Activated T-cell treated with anti-CD3 and anti-CD28 coated beads, Interleukin-2, amount 50 U/mL, for 48 hours (primary cell): ENCODE data around the gene ATXN3.
"Not testable (repeated sequence)": the region's sequence is repeated elsewhere in the genome, so short reads cannot be mapped to it uniquely, and the experiment has no call there.

Experiments used
- DNase-seq, 2 experiments: peaks; one replicate each; pipeline ENCODE4 v3.0.0-alpha.2; 2020

The ATXN3 gene

GRCh38 chr14:92058006-92058917 lies 48.1 kb downstream of the ATXN3 start:
- no peak for DNase-seq

- DNase-seq: no peak
Observed at GRCh38 chr14:92049781-92050180, 56.6 kb downstream of the ATXN3 start.

- DNase-seq: not testable (repeated sequence)
Observed at GRCh38 chr14:92049221-92049620, 57.2 kb downstream of the ATXN3 start.

GRCh38 chr14:92045904-92046303 lies 60.5 kb downstream of the ATXN3 start:
- not testable (repeated sequence) for DNase-seq

GRCh38 chr14:92041766-92042165 lies 64.6 kb downstream of the ATXN3 start:
- not testable (repeated sequence) for DNase-seq

- no peak for DNase-seq
Observed at GRCh38 chr14:92041203-92041602, 65.2 kb downstream of the ATXN3 start.

- peak; percentile 28 to 31 for DNase-seq
Observed at GRCh38 chr14:92040431-92041051, 65.8 kb downstream of the ATXN3 start.

GRCh38 chr14:92039719-92040430 lies 66.5 kb downstream of the ATXN3 start, which contains the start of gene TRIP11:
Gene TRIP11 (minus strand): TSS chr14:92040059. CDS start chr14:92039685, 374 bp downstream.
- DNase-seq: peak; percentile 96 to 97

GRCh38 chr14:92039063-92039718 lies 67.2 kb downstream of the ATXN3 start:
- DNase-seq: peak in 1 of 2 experiments; percentile 36

GRCh38 chr14:92037989-92038388 lies 68.4 kb downstream of the ATXN3 start:
- no peak for DNase-seq

- DNase-seq: no peak
Observed at GRCh38 chr14:92035890-92036289, 70.5 kb downstream of the ATXN3 start.

GRCh38 chr14:92033906-92034687 lies 72.3 kb downstream of the ATXN3 start:
- no peak for DNase-seq

- no peak for DNase-seq
Observed at GRCh38 chr14:92033433-92033832, 72.9 kb downstream of the ATXN3 start.

- peak; percentile 38 to 43 for DNase-seq
Observed at GRCh38 chr14:92026548-92027190, 79.7 kb downstream of the ATXN3 start.

GRCh38 chr14:92022036-92022435 lies 84.3 kb downstream of the ATXN3 start:
- DNase-seq: no peak

- no peak for DNase-seq
Observed at GRCh38 chr14:92021523-92021922, 84.9 kb downstream of the ATXN3 start.

- DNase-seq: no peak
Observed at GRCh38 chr14:92014040-92014439, 92.3 kb downstream of the ATXN3 start.

GRCh38 chr14:92012121-92012748 lies 94.1 kb downstream of the ATXN3 start:
- no peak for DNase-seq

GRCh38 chr14:92010644-92011043 lies 95.7 kb downstream of the ATXN3 start:
- DNase-seq: no peak

GRCh38 chr14:92009604-92010003 lies 96.8 kb downstream of the ATXN3 start:
- DNase-seq: no peak
